Measurements from ENCODE around the gene SLC25A6.
A peak's percentile ranks its signal among the peaks of the same experiment; 100 is the strongest.
"Not testable (repeated sequence)": the region's sequence is repeated elsewhere in the genome, so short reads cannot be mapped to it uniquely, and the experiment has no call there.

The SLC25A6 gene

DNA sequence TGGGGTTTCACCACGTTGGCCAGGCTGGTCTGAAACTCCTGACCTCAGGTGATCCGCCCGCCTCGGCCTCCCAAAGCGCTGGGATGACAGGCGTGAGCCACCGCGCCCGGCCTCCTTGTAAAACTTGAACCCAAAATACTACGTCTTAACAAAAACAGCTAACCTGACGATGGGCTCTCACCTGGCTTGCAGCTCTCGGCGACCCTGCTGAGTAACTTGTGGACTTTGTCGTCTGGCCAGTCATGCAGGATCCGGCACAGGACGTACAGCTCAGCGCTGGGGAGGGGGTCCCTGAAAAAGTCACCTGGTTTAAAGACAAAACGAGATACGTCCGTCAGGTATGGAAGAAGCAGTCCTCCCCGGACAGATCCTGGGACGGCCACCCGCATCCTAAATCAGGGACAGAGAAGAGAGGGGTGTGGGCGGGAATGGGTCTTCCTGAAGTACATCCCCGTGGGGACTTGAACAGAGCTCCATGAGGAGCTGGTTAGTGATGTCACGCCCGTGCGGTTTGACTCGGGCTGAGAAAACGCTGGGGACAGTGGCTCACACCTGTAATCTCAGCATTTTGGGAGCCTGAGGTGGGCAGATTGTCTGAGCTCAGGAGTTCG is 20.7 kb upstream of the SLC25A6 start:
- no peak for DNase-seq (ENCODE audit: low read depth)

DNA sequence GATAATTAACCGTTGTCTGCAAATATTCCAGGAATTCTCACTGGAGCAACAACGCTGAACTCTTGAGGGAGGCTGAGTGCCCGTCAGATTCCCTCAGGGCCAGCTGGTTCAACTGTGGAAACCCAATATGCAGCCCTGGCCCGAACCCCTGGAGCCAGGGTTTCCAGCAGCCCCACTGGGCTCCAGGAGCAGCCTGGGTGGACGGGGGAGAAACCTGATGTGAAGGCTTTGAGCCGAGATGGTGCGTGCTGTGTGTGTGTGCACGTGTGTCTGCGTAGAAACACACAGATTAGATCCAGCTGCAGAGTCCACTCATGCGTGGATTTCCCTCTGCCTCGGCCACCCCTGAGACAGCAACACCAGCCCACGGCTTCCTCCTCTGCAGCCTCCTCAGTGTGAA is 19.4 kb upstream of the SLC25A6 start:
- no peak for DNase-seq (ENCODE audit: low read depth)

DNA sequence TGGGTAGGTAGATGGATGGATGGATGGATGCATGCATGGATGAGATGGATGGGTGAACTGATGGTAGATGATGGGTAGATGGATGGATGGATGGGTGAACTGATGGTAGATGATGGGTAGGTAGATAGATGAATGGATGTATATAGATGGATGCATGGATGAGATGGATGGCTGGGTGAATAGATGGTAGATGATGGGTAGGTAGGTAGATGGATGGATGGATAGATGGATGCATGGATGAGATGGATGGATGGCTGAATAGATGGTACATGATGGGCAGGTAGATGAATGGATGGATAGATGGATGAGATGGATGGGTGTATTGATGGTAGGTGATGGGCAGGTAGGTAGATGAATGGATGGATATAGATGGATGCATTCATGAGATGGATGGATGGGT is 15.1 kb upstream of the SLC25A6 start:
- no peak for DNase-seq (ENCODE audit: low read depth)

DNA sequence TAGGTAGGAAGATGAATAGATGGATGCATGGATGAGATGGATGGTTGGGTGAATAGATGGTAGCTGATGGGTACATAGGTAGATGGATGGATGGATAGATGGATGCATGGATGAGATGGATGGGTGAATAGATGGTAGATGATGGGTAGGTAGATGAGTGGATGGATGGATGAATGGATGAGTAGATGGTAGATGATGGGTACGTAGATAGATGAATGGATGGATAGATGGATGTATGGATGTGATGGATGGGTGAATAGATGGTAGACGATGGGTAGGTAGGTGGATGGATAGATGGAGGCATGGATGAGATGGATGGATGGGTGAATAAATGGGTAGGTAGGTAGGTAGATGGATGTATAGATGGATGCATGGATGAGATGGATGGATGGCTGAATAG is 13.9 kb upstream of the SLC25A6 start:
- not testable (repeated sequence) for DNase-seq (ENCODE audit: low read depth)

GRCh38 chrX:1403867-1404266 is 12.0 kb upstream of the SLC25A6 start:
- not testable (repeated sequence) for DNase-seq (ENCODE audit: low read depth)

GRCh38 chrX:1403228-1403627 is 11.3 kb upstream of the SLC25A6 start:
- DNase-seq (ENCODE audit: low read depth), result no peak

DNA sequence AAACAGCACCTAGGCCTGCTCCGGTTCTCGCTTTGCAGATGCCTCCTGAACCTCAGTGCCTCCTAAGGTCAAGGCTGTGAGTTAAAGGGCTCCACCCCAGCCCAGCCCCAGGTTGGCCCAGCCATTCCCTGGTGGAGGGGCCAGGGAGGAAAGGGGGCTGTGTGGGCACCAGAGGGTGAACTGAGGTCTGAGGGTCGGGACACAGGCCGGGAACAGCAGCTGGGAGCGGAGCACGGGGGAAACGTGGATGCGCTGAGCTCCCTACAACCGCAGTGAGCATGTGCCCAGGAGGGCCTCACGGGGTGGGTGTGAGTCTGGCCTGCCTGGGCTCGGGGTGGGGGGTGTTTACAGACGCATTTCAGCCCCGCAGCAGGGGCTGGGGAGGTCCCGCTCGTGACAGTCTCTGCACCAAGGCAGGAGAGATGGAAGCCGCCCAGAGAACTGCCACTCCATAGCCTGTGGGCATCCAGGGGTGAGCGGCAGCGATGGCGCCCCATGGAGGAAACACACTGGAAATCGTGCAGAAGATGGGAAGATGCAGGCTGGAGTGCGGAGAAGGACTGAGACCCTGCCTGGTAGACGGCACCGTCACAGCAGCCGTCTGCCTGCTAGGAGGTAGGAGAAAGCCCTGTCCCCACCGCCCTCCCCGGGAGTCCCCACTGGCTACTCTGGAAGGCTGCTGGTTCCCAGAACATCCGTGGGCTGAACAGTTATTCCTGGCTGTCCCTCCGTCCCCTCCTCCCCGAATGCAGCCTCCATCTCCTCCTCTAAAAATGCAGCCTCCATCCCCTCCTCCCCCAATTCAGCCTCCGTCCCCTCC is 9.9 kb upstream of the SLC25A6 start:
- no peak for DNase-seq (ENCODE audit: low read depth)

GRCh38 chrX:1400742-1401471 is 9.0 kb upstream of the SLC25A6 start:
- DNase-seq (ENCODE audit: low read depth), result no peak

GRCh38 chrX:1400049-1400448 is 8.1 kb upstream of the SLC25A6 start:
- DNase-seq (ENCODE audit: low read depth), result no peak

- DNase-seq (ENCODE audit: low read depth), result no peak
Measured at GRCh38 chrX:1398431-1399340, 6.8 kb upstream of the SLC25A6 start.

- DNase-seq (ENCODE audit: low read depth), result no peak
Measured at GRCh38 chrX:1397441-1398270, 5.7 kb upstream of the SLC25A6 start.

DNA sequence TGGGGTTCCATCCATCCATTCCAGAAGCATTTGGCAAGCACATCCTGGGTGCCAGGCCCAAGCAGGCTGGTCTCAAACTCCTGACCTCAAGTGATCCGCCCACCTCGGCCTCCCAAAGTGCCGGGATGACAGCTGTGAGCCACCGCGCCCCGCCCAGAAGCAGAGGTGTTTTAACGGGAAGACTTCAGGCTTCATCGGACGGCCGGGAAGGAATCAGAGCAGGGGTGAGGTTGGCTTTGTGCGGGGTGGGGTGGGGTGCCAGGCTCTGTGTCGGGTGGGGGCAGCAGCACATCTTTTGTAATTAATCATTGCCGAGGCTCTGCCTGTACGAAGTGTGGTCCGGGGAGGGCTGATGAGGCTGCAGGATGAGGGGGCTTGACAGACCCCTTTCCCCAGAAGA is 5.1 kb upstream of the SLC25A6 start:
- no peak for DNase-seq (ENCODE audit: low read depth)

DNA sequence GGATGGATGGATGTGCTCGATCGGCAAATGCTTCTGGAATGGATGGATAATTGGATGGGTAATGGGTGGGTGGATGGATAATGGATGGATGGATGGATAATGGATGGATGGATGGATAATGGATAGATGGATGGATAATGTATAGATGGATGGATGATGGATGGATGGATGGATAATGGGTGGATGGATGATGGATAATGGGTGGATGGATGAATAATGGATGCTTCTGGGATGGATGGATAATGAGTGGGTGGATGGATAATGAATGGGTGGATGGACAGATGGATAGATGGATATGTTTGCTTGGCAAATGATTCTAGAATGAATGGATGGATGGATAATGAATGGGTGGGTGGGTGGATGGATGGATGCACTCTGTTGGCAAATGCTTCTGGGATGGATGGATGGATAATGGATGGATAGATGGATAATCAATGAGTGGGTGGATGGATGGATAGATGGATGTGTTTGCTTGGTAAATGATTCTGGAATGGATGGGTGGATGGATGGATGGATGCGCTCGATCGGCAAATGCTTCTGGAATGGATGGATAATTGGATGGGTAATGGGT is 3.8 kb upstream of the SLC25A6 start:
- DNase-seq (ENCODE audit: low read depth), result no peak

DNA sequence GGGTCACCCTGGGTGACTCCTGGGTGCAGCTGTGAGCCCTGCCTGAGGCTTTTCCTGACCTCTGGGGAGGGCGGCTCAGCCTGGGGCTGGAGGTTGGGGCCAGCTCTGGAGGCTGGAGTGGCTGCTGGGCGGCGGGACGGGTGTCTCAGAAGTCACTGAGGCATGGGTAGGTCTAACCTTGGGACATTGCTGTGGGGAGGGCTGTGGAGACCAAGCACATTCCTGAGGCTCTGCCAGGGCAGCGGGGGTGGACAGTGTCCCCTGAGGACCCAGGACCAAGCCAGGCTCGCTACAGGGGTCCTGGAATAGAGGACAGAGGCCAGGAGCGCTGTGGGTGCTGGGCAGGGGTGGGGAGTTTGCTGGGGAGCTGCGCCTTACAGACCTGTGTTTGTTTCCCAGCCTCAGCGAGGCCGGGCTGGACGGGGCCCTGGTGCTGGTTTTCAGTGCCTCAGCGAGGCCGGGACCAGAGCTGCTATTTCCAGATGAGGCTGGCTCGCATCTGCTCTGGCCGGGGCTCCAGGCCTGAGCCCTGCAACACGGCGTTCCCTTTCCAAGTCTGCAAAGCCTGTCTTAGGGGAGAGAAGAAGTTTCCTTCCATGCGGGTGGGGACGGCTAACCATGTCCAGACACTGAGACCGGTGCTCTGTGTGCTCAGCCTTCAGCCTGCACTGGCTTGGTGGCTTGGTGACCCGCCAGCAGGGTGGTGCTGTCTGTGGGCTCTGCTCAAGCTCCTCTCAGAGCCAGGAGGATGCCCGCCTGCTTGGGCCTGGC is 3.0 kb upstream of the SLC25A6 start:
- DNase-seq (ENCODE audit: low read depth), result no peak

DNA sequence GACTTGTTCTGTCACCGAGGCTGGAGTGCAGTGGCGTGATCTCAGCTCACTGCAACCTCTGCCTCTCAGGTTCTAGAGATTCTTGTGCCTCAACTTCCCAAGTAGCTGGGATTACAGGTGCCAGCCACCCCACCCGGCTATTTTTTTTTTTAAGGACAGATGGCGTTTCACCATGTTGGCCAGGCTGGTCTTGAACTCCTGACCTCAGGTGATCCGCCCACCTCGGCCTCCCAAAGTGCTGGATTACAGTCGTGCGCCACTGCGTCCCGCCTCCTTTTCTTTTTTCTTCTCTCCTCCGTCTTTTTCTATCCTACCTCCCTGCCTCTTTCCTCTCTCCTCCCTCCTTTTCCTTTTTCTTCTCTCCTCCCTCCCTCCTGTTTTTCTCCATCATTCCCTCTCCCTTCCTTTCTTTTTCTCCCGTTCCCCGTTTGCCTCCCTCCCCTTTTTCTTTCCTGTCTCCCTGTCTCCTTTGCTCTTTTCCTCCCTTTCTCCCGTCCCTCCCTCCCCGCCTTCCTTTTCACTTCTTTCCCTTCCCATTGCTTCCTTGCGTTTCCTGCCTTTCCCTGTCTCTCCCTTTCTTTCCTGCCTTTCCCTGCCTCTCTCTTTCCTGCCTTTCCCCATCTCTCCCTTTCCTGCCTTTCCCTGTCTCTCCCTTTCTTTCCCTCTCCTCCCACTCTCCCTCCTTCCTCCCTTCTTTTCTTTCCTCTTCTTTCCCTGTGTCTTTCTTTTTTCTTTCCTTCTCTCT is 2.1 kb upstream of the SLC25A6 start:
- DNase-seq (ENCODE audit: low read depth), result no peak

GRCh38 chrX:1392376-1393068 is 609 bp upstream of the SLC25A6 start:
- DNase-seq (ENCODE audit: low read depth), result peak; percentile 63

GRCh38 chrX:1391370-1391706 is 575 bp downstream of the SLC25A6 start:
- DNase-seq (ENCODE audit: low read depth), result no peak

DNA sequence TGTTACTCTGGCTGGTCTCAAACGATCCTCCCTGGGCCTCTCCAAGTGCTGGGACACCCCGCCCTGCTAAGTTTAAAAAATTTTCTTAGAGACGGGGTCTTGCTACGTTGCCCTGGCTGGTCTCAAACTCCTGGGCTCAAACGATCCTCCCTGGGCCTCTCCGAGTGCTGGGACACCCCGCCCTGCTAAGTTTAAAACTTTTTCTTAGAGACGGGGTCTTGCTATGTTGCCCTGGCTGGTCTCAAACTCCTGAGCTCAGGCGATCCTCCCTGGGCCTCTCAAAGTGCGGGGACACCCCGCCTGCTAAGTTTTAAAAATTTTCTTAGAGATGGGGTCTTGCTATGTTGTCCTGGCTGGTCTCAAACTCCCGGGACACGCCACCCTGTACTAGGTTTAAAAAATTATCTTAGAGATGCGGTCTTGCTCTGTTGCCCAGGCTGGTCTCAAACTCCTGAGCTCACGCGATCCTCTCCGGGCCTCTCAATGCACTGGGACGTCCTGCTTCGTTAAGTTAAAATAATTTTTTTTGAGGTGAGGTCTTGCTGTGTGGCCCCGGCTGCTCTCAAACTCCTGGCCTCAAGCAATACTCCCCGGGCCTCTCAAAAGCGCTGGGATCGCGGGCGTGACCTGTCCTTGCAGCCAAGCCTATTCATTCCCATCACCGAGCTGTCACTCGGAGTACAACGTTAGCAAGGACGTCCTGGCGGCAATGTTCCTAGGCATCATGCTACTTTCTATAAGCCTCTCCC is 1.1 kb downstream of the SLC25A6 start:
- no peak for DNase-seq (ENCODE audit: low read depth)
